Testis (tissue), 3 donors: ENCODE measurements around the gene PCDHB14. TPM values are rescaled to one million over a fixed set of nuclear protein-coding genes. Genes with fewer than 3 reads are reported as not detected.
"Not testable (repeated sequence)": the region's sequence is repeated elsewhere in the genome, so short reads cannot be mapped to it uniquely, and the experiment has no call there.

Experiments
- DNase-seq: peaks from one replicate; pipeline ENCODE4 v3.0.0-alpha.2; 2019
- H3K27ac ChIP-seq, 2 donors: fragments of 200-600 bp; sonication (generic); one replicate each; pipeline ENCODE4 v1.5.1; 2019
- H3K27me3 ChIP-seq: fragments of 200-600 bp; sonication (generic); one replicate; pipeline ENCODE4 v1.5.1; 2019
- H3K36me3 ChIP-seq: fragments of 200-600 bp; sonication (generic); one replicate; pipeline ENCODE4 v1.5.1; 2017; ENCODE audit warnings: low read depth; ENCODE audit errors: missing control alignments
- H3K4me1 ChIP-seq: fragments of 200-600 bp; sonication (generic); one replicate; pipeline ENCODE4 v1.5.1; 2019
- H3K4me3 ChIP-seq, 2 donors: fragments of 200-600 bp; sonication (generic); one replicate each; pipeline ENCODE4 v1.5.1; 2017 to 2019
- H3K9me3 ChIP-seq: fragments of 200-600 bp; sonication (generic); one replicate; pipeline ENCODE4 v1.5.1; 2017
- POLR2A ChIP-seq: fragments of 450-650 bp; IDR thresholded peaks from one replicate; pipeline ENCODE4 v1.6.1; 2017; ENCODE audit warnings: antibody characterized with exemption, mild to moderate bottlenecking, moderate library complexity
- WGBS, 2 donors: methylation state at CpG; one replicate each; pipeline ENCODE4 v1.1.5; 2018; 5-methylcytosine and 5-hydroxymethylcytosine counted together
- intact Hi-C: fragments of 100-400 bp; cut with DNase I; formaldehyde crosslinking; loops from one replicate; pipeline ENCODE4 v1.15.1; 2023; ENCODE audit warnings: low total_unique reads
- polyA plus RNA-seq: library from polyadenylated mRNA; stranded (reverse); fragments of 350-450 nt; fragmentation: Illumina TruSeq; extraction: RNeasy Lipid Tissue Mini Kit (QIAGEN cat#74804); gene quantifications from one replicate; pipeline ENCODE4 v1.2.3, GENCODE V29; 2014; ENCODE audit warnings: low read depth, low replicate concordance; ENCODE audit not compliant: insufficient read depth
- total RNA-seq, 2 donors: library from RNA; depleted of rRNA; stranded (reverse); fragments of >200 nt; gene quantifications; one replicate each; pipeline ENCODE4 v1.2.3, GENCODE V29; 2016
- TF ChIP-seq, protein P1 (sequence below), 3 experiments: fragments of 450-650 bp in 2 of 3; fragments of 200-600 bp in 1 of 3; sonication (generic) in 1 of 3; IDR thresholded peaks; one replicate each; pipeline ENCODE4 v1.5.1; 2016 to 2019; ENCODE audit warnings: antibody characterized with exemption in 3 of 3, mild to moderate bottlenecking in 2 of 3, moderate library complexity in 1 of 3

The PCDHB14 gene
- total and polyA plus RNA-seq, 3 donors from 2014 or later = 2.7 to 8.0 (median 7.9) TPM

DNA sequence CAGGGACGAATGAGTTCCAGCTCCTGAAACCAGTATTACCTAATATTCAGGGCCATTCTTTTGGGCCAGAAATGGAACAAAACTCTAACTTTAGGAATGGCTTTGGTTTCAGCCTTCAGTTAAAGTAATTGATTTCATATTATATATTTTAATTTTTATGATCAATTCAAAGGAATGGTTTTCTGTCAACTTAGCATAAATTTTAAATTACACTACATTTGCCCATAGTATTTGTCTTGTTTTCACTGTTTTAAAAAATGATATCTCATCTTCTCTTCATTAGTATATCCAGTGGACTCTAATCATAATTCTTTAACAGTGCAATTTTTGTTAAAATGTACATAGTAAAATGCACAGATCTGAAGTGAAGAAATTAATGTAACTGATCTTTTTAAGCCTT is 42.8 kb upstream of the PCDHB14 start:
- Histone ChIP-seq H3K27ac (no peak overlapping the region), H3K4me1 (no peaks in the 10 kb centered on the region), H3K36me3 (no peaks in the 10 kb centered on the region), H3K4me3 (no peak overlapping the region), H3K9me3 (no peaks in the 10 kb centered on the region), H3K27me3 (no peaks in the 10 kb centered on the region)
- WGBS, 2 donors = 37 to 69% methylated on average over 1 of the region's 1 CpG
- TF ChIP-seq POLR2A = no peak
- TF ChIP-seq, protein P1, sequence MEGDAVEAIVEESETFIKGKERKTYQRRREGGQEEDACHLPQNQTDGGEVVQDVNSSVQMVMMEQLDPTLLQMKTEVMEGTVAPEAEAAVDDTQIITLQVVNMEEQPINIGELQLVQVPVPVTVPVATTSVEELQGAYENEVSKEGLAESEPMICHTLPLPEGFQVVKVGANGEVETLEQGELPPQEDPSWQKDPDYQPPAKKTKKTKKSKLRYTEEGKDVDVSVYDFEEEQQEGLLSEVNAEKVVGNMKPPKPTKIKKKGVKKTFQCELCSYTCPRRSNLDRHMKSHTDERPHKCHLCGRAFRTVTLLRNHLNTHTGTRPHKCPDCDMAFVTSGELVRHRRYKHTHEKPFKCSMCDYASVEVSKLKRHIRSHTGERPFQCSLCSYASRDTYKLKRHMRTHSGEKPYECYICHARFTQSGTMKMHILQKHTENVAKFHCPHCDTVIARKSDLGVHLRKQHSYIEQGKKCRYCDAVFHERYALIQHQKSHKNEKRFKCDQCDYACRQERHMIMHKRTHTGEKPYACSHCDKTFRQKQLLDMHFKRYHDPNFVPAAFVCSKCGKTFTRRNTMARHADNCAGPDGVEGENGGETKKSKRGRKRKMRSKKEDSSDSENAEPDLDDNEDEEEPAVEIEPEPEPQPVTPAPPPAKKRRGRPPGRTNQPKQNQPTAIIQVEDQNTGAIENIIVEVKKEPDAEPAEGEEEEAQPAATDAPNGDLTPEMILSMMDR (IDR thresholded peaks at IDR 0.05) = no peak
- intact Hi-C loops = no loop called here
- no peak for DNase-seq

- no peaks in the 10 kb centered on the region for H3K9me3 ChIP-seq
- WGBS, 2 donors = 11 to 13% methylated on average over 13 of the region's 13 CpGs
- no peaks in the 10 kb centered on the region for H3K27me3 ChIP-seq
These were observed 40.9 kb upstream of the PCDHB14 start, which contains the start of gene PCDHB16 for GRCh38 chr5:141182248-141182647. Gene PCDHB16, plus strand, starts transcription at chr5:141182387. Its CDS starts 173 bp downstream, at chr5:141182560.

GRCh38 chr5:141184117-141184855 is 38.9 kb upstream of the PCDHB14 start:
- intact Hi-C loops, H3K4me3 ChIP-seq, H3K27me3 ChIP-seq, H3K9me3 ChIP-seq, DNase-seq, H3K27ac ChIP-seq, H3K4me1 ChIP-seq, H3K36me3 ChIP-seq: not testable (repeated sequence)
- 28 to 35% methylated on average over 11 to 24 of the region's 69 CpGs for WGBS, 2 donors

More at GRCh38 chr5:141182248-141182647, 40.9 kb upstream of the PCDHB14 start, which contains the start of gene PCDHB16:
- Histone ChIP-seq H3K4me1 (no peaks in the 10 kb centered on the region), H3K4me3 (peak within 1 kb of the TSS; percentile 16 to 45), H3K27ac (no peak within 1 kb of the TSS), H3K36me3 (no peaks in the 10 kb centered on the region)
- DNase-seq = peak; percentile 84
- TF ChIP-seq, protein P1 (IDR thresholded peaks at IDR 0.05) = peak; percentile 40 to 49 (median 46)
- no peak for TF ChIP-seq POLR2A
- intact Hi-C loops = no loop called here

GRCh38 chr5:141186897-141187512 is 36.1 kb upstream of the PCDHB14 start, which contains the start of gene PCDHB9:
Gene PCDHB9, plus strand, starts transcription at chr5:141187161. Its CDS starts 158 bp downstream, at chr5:141187319.
- peak; percentile 83 for DNase-seq
- Histone ChIP-seq H3K36me3 (no peaks in the 10 kb centered on the region), H3K4me3 (no peak within 1 kb of the TSS), H3K4me1 (no peaks in the 10 kb centered on the region), H3K27me3 (no peaks in the 10 kb centered on the region), H3K27ac (no peak within 1 kb of the TSS), H3K9me3 (no peaks in the 10 kb centered on the region)
- WGBS, 2 donors = 12 to 16% methylated on average over 9 of the region's 9 CpGs
- intact Hi-C loops = no loop called here
- TF ChIP-seq POLR2A = no peak
- TF ChIP-seq, protein P1 (IDR thresholded peaks at IDR 0.05) = peak; percentile 64 to 77 (median 75)

- H3K27ac ChIP-seq, DNase-seq, H3K4me3 ChIP-seq, intact Hi-C loops, H3K27me3 ChIP-seq, H3K4me1 ChIP-seq, H3K9me3 ChIP-seq, H3K36me3 ChIP-seq: not testable (repeated sequence)
- 21% methylated on average over 26 of the region's 37 CpGs; no CpG with 5 or more reads in 1 of the 2 donors for WGBS, 2 donors
These were observed 34.5 kb upstream of the PCDHB14 start for GRCh38 chr5:141188682-141189081.

GRCh38 chr5:141189131-141189530 is 34.0 kb upstream of the PCDHB14 start:
- 22 to 32% methylated on average over 7 to 32 of the region's 35 CpGs for WGBS, 2 donors
- H3K4me3 ChIP-seq, H3K27ac ChIP-seq, H3K36me3 ChIP-seq, H3K27me3 ChIP-seq, DNase-seq, intact Hi-C loops, H3K4me1 ChIP-seq, H3K9me3 ChIP-seq: not testable (repeated sequence)
